ENCODE measurements around the gene ADAMTS6. TPM values are rescaled to one million over a fixed set of nuclear protein-coding genes. Genes with fewer than 3 reads are reported as not detected.

The ADAMTS6 gene
- total RNA-seq, 1 donor = 150 TPM

- Histone ChIP-seq H4K20me1 (ENCODE audit: insufficient read depth, low read length) (no peaks in the 10 kb centered on the region), H3K27me3 (ENCODE audit: insufficient read depth, low read length) (no peaks in the 10 kb centered on the region), H2AFZ (ENCODE audit: low read length) (no peak overlapping the region), H3K79me2 (ENCODE audit: insufficient read depth, low read length) (no peaks in the 10 kb centered on the region), H3K4me1 (ENCODE audit: insufficient read depth, low read length) (peaks cover 28% of the 10 kb centered on the region), H3K27ac (ENCODE audit: low read depth, low read length) (peak overlapping the region; percentile 72), H3K4me3 (ENCODE audit: insufficient read depth, low read length) (peak overlapping the region; percentile 21), H3K4me2 (ENCODE audit: insufficient read depth, low read length) (peak overlapping the region; percentile 51), H3K36me3 (ENCODE audit: insufficient read depth, low read length) (peaks cover 19% of the 10 kb centered on the region), H3K9me3 (ENCODE audit: low read depth, low read length) (no peaks in the 10 kb centered on the region)
- TF ChIP-seq CTCF (IDR thresholded peaks at IDR 0.05; ENCODE audit: extremely low read depth, low read depth, low read length) = no peak
- DNase-seq (ENCODE audit: insufficient read length, low spot score, missing footprints) = peak; percentile 90
These were observed 339.2 kb downstream of the ADAMTS6 start for GRCh38 chr5:65142511-65143011.

- no peak for DNase-seq (ENCODE audit: insufficient read length, low spot score, missing footprints)
- no peak for TF ChIP-seq CTCF (IDR thresholded peaks at IDR 0.05; ENCODE audit: extremely low read depth, low read depth, low read length)
- no peak overlapping the region for H3K4me3 ChIP-seq (ENCODE audit: insufficient read depth, low read length)
- H3K9me3 ChIP-seq (ENCODE audit: low read depth, low read length) = no peaks in the 10 kb centered on the region
- peaks cover 17% of the 10 kb centered on the region for H3K36me3 ChIP-seq (ENCODE audit: insufficient read depth, low read length)
- H4K20me1 ChIP-seq (ENCODE audit: insufficient read depth, low read length) = no peaks in the 10 kb centered on the region
- H2AFZ ChIP-seq (ENCODE audit: low read length) = no peak overlapping the region
- no peak overlapping the region for H3K4me2 ChIP-seq (ENCODE audit: insufficient read depth, low read length)
- peaks cover 33% of the 10 kb centered on the region for H3K4me1 ChIP-seq (ENCODE audit: insufficient read depth, low read length)
- peak overlapping the region; percentile 72 for H3K27ac ChIP-seq (ENCODE audit: low read depth, low read length)
- H3K27me3 ChIP-seq (ENCODE audit: insufficient read depth, low read length) = no peaks in the 10 kb centered on the region
- H3K79me2 ChIP-seq (ENCODE audit: insufficient read depth, low read length) = no peaks in the 10 kb centered on the region
These were observed 339.7 kb downstream of the ADAMTS6 start for GRCh38 chr5:65142016-65142415.

DNA sequence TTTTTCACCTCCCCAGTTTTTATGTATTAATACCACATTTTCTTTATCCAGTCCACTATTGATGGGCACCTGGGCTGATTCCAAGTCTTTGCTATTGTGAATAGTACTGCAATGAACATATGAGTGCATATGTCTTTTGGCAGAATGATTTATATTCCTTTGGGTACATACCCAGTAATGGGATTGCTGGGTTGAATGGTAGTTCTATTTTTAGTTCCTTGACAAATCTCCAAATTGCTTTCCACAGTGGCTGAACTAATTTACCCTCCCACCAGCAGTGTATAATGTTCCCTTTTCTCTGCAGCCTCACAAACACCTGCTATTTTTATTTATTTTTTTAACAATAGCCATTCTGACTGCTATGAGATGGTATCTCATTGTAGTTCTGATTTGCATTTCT is 340.2 kb downstream of the ADAMTS6 start:
- no peaks in the 10 kb centered on the region for H3K9me3 ChIP-seq (ENCODE audit: low read depth, low read length)
- peaks cover 12% of the 10 kb centered on the region for H3K36me3 ChIP-seq (ENCODE audit: insufficient read depth, low read length)
- no peaks in the 10 kb centered on the region for H3K79me2 ChIP-seq (ENCODE audit: insufficient read depth, low read length)
- peaks cover 38% of the 10 kb centered on the region for H3K4me1 ChIP-seq (ENCODE audit: insufficient read depth, low read length)
- no peak overlapping the region for H3K4me3 ChIP-seq (ENCODE audit: insufficient read depth, low read length)
- no peak for DNase-seq (ENCODE audit: insufficient read length, low spot score, missing footprints)
- peak overlapping the region; percentile 72 for H3K27ac ChIP-seq (ENCODE audit: low read depth, low read length)
- H4K20me1 ChIP-seq (ENCODE audit: insufficient read depth, low read length) = no peaks in the 10 kb centered on the region
- H3K4me2 ChIP-seq (ENCODE audit: insufficient read depth, low read length) = no peak overlapping the region
- no peak for TF ChIP-seq CTCF (IDR thresholded peaks at IDR 0.05; ENCODE audit: extremely low read depth, low read depth, low read length)
- no peaks in the 10 kb centered on the region for H3K27me3 ChIP-seq (ENCODE audit: insufficient read depth, low read length)
- H2AFZ ChIP-seq (ENCODE audit: low read length) = no peak overlapping the region

- Histone ChIP-seq H3K36me3 (ENCODE audit: insufficient read depth, low read length) (no peaks in the 10 kb centered on the region), H3K27me3 (ENCODE audit: insufficient read depth, low read length) (no peaks in the 10 kb centered on the region), H3K4me1 (ENCODE audit: insufficient read depth, low read length) (peaks cover 43% of the 10 kb centered on the region), H3K9me3 (ENCODE audit: low read depth, low read length) (no peaks in the 10 kb centered on the region), H4K20me1 (ENCODE audit: insufficient read depth, low read length) (no peaks in the 10 kb centered on the region), H3K4me2 (ENCODE audit: insufficient read depth, low read length) (no peak overlapping the region), H2AFZ (ENCODE audit: low read length) (peak overlapping the region; percentile 76), H3K4me3 (ENCODE audit: insufficient read depth, low read length) (no peak overlapping the region), H3K79me2 (ENCODE audit: insufficient read depth, low read length) (no peaks in the 10 kb centered on the region), H3K27ac (ENCODE audit: low read depth, low read length) (peak overlapping the region; percentile 77)
- peak; percentile 60 for DNase-seq (ENCODE audit: insufficient read length, low spot score, missing footprints)
- no peak for TF ChIP-seq CTCF (IDR thresholded peaks at IDR 0.05; ENCODE audit: extremely low read depth, low read depth, low read length)
These were observed 344.1 kb downstream of the ADAMTS6 start for GRCh38 chr5:65137631-65138030.
